GM19324 (cell line): ENCODE results near the gene ATG16L2.
"Not testable (repeated sequence)": the region's sequence is repeated elsewhere in the genome, so short reads cannot be mapped to it uniquely, and the experiment has no call there.

Experiments
- ATAC-seq: cut with Tn5 transposase; IDR thresholded peaks from one replicate; pipeline ENCODE4 v1.9.1; 2021; ENCODE audit warnings: mild to moderate bottlenecking, moderate library complexity; ENCODE audit not compliant: unreplicated experiment, low FRiP score

ATG16L2 gene

DNA sequence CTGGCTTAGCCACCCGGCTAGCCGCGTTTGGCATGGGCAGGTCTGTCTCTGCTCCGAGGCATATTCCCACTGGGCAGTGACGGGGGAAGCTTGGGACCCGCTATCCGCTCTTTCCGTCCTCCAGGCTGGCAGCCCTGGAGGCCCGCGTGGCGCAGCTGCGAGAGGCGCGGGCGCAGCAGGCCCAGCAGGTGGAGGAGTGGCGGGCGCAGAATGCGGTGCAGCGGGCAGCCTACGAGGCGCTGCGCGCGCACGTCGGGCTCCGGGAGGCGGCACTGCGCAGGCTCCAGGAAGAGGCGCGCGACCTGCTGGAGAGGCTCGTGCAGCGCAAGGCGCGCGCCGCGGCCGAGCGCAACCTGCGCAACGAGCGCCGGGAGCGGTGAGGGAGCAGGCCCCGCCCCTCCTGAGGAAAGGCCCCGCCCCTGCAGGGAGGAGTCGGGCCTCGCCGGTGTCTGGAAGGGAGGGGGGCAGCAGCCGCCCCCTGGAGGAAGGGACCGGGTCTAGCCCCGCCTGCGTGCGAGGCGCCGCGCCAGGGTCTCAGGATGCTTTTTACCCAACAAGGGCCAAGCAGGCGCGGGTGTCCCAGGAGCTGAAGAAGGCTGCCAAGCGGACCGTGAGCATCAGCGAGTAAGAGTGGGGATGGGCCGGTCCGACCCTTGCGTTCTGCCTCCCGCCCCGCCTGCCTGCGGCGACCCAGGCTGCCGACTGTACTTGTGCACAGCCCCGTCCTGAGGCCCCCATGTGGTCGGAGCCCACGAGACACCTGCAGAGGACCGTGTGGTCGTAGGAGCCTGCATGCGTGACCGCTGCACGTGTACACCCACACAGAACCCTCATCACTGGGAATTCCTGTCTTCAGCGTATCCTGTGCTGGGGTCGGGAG is 7.9 kb downstream of the ATG16L2 start:
- peak; percentile 45 for ATAC-seq

DNA sequence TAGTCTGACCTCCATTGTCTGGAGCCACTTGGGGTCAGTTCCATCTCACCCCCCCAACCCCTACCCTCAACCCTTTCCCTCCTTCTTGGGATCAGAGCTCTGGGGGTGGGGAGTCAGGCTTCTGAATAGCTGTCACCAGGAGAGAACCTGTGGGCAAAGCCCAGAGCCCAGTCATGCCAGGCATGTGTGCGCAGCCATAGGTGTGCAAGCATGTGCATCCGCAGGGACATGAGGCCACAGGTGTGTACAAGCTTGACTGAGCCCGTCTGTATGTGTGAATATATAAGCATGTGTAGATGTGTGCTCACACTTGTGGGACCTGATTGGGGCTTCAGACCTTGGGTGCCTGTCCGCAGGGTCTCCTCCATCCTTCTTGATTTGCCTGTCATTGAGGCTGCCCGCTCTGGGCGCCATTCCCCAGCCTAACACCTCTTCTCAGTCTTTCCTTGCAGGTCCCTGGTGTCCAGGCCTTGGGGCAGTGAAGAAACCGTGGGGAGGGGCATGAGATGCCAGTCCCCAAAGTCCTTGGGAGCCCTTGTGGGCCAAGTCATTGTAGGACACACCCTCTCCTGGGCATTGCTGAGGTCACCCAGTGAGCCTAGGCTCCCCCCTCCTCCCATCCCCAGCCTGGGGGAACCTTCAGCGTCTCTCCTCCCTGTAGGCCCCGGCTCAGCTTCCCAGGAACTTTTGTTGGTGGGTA is 9.0 kb downstream of the ATG16L2 start:
- no peak for ATAC-seq

DNA sequence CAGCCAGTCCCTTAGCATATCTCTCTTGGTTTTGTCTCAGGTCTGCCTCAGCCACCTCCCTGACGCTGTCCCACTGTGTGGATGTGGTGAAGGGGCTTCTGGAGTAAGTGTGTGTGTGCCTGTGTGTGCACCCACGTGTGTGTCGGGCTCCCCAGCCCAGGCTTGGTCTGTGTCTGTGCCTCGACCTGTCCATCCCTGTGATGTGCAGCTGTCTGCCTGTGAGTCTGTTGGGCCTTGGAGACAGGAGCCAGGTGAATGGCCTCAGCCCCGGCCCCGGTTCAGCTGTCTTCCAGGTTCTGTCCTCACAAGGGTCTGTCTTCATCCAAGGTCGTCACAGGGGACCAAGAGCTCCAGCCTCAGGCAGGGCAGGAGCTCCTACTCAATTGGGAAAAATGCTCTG is 9.8 kb downstream of the ATG16L2 start:
- ATAC-seq: no peak

DNA sequence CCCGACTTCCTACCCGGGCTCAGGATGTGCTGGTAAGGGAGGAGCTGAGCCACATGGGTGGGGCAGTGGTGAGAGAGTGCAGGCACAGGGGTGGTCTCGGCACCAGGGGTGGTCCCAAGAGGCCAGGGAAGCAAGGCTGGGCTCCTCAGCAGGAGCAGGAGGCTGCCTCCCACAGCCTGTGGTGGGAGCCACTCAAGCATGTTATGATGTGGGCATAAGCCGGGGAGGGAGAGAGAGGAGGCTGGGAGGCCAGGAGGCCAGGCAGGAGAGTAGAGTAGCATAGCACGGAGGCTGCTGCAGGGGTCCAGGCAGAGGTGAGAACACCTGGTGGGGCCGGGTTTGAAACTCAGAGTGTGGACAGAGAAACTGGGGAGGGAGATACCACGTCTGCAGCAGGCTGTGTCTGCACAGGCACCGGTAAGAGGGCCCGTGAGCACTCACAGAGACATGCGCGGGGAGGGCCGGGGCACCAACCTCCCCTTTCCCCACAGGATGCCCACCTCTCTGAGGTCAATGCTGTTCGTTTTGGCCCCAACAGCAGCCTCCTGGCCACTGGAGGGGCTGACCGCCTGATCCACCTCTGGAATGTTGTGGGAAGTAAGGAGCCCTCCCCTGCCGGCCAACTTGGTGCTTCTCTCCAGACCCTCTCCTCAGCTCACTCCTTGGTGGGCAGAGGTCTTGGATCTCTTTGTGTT is 10.7 kb downstream of the ATG16L2 start:
- no peak for ATAC-seq

DNA sequence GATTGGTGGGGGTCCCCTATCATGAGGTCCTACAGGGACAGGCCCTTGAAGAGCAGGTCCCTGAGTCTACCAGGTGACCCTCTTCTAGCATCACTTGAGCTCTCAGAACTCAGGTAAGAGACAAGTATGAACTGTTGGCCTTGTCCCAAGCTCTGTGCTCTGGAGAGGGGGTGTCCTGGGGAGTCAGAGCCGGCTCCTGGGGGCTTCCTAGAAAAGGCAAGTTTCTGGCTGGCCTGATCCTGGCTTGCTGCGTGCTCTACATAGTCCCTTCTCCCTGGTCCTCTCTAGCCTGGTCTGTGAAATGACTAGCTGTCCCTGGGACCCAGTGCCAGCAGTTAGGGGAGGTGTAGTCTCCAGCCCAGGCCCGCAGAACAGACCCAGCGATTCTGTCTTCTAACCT is 11.4 kb downstream of the ATG16L2 start:
- ATAC-seq: no peak

DNA sequence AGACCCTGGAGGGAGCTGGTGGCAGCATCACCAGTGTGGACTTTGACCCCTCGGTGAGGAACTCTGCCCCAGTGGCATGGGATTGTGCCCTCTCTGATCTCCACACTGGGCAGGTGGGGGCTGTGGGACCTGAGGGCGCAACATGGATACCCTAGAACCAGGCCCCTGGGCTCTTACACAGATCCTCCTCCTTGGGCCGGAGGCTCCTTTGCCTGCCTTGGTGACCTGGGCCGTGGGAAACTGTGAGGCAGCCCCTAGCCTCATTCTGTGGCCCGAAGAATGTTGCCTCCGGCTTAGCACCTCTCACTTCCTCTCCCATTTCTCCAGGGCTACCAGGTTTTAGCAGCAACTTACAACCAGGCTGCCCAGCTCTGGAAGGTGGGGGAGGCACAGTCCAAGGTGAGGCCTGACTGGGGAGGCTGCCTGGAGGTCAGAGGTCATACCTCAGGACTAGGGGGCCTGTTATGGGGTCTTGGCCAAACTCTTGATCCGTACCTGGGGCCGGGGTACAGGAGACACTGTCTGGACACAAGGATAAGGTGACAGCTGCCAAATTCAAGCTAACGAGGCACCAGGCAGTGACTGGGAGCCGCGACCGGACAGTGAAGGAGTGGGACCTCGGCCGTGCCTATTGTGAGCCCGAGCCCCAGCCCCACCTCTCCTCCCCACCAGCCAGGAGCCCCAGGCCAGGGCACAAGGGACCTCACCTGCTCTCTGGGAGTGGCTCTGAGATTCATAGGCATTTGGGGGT is 12.2 kb downstream of the ATG16L2 start:
- ATAC-seq: no peak

DNA sequence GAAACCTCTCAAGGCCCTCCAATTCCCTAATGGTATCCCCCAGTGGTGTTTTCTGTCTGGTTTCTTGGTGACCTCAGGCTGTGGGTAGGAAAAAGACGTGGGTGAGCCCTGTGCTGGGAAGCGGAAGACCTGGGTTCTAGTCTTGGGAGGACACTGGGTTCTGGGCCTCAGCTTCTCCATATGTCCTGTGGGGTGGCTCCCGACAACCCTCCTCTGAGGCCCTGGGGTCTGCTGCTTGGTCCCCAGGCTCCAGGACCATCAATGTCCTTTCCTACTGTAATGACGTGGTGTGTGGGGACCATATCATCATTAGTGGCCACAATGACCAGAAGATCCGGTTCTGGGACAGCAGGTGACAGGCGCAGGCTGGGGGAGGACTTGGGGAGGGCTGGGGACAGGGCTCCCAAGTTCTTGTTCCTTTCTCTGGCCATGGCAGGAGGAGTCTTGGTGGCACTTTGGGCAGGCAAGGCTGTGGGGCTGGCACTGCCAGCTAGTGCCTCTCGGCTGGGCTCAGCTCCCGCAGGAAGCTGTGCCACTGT is 12.8 kb downstream of the ATG16L2 start:
- no peak for ATAC-seq

DNA sequence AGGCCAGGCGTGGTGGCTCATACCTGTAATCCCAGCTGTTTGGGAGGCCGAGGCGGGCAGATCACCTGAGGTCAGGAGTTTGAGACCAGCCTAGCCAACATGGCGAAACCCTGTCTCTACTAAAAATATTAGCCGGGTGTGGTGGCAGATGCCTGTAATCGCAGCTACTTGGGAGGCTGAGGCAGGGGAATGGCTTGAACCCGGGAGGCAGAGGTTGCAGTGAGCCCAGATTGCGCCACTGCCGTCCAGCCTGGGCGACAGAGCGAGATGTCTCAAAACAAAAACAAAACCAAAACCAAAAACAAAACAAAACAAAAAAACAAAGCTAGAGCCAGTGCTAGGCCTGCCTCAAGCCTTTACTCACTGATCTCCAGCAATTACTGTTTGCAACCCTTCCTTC is 13.4 kb downstream of the ATG16L2 start:
- not testable (repeated sequence) for ATAC-seq

DNA sequence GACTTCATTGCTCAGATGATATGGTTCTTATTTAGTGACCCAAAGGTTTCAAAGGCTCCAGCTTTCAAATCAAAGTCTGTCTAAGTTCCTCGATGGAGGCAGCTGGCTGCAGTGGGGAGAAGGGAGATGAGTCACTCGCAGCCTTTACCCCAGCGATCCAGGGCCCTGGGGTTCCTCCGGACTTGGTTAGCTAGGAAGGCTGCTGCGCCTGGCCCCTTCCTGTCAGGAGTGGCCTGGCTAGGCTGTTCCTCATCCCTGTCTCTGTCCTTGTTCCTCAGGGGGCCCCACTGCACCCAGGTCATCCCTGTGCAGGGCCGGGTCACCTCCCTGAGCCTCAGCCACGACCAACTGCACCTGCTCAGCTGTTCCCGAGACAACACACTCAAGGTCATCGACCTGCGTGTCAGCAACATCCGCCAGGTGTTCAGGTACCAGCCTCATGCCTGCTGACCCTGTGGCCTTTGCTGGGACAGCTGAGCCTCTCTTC is 13.9 kb downstream of the ATG16L2 start:
- ATAC-seq: no peak

DNA sequence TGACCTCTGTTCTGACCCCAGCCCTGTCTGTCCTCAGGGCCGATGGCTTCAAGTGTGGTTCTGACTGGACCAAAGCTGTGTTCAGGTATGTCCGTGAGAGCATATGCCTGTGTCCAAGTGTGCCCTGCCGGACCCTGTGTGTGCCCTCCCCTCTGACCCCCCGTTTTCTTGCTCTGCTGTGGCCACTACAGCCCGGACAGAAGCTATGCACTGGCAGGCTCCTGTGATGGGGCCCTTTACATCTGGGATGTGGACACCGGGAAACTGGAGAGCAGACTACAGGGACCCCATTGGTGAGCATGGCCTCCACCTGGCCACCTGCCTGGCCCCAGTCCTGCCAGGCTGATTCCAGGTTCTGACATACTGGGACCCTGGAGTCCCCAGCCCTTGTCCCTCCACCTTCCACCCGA is 14.5 kb downstream of the ATG16L2 start:
- ATAC-seq: no peak

DNA sequence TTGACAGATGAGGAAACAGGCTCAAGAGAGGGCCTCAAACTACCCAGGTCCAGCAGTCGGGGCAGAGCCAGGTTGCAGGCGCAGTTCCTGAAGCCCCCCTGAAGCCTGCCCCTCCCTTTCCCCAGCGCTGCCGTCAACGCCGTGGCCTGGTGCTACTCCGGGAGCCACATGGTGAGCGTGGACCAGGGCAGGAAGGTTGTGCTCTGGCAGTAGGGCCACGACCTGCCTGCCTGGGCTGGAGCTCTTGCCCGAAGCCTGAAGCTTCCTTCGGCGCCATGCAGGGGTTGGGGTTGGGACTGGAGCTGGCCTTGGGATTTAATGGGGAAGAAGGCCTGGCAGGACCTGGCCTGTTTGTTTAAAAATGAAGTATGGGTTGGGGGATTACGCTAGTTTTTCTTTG is 15.0 kb downstream of the ATG16L2 start:
- ATAC-seq: no peak

DNA sequence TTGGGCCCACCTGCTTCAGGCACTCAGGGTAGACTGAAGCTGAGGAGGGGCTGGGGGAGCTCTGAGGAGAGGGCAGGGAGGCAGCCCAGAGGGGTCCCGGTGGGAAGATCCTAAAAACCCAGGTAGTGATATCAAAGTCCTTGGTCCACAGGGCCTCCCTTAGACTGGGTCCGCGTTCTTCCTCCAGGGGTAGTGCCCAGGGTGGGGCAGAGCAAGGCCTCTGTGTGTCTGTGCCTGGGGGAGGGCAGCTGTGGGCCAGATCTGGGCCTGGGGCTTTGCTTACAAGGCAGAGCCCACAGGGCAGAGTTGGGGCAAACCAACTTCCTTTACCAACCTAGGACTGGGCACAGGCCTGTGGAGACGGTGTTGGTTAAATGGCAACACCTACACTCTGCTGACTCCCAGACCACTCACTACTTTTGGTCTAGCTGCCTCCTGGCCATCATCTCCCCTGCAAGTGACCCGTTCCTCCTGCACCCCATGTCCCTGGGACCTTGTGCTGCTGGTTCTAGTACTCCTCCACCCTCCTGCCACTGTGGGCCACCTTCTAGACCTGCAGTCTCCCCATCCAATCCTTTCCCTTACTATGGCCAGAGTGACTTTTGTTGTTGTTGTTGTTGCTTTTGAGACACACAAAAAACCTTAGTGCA is 15.8 kb downstream of the ATG16L2 start:
- ATAC-seq: no peak

DNA sequence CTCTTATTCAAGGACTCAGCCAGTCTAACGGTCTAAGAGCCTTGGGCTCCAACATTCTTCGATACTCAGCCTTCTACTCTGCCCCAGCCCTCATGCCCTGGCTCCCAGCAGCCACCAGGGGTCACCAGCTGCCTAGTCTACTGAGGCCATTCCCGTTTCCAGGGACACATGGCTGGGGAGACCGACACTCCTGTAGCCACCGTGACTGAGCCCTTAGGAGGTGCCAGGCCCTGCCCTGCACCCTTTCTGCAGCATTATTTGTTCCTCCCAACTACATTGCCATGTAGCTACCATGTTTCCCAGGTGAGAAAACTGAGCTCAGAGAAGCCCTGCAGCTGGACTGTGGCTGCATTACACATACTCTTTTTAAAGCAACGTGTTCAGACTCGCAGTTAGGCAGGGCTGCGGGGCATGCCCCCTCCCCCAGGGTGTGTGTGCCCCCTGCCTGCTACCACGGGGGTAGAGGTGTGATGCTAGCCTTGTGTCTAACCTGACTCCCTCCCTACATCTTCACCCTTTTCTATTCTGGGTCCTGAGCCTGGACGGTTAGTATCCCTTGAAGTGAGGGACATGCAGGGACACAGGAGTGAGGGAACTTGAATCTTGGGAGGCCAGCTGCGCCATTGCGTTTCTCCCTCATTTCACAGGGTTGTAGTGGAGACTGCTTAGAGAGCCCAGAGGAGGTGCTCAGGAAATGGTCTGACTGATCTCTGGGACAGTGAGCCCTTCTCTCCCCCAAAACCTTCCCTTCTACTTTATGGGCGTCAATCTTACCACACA is 17.5 kb downstream of the ATG16L2 start:
- ATAC-seq: no peak

DNA sequence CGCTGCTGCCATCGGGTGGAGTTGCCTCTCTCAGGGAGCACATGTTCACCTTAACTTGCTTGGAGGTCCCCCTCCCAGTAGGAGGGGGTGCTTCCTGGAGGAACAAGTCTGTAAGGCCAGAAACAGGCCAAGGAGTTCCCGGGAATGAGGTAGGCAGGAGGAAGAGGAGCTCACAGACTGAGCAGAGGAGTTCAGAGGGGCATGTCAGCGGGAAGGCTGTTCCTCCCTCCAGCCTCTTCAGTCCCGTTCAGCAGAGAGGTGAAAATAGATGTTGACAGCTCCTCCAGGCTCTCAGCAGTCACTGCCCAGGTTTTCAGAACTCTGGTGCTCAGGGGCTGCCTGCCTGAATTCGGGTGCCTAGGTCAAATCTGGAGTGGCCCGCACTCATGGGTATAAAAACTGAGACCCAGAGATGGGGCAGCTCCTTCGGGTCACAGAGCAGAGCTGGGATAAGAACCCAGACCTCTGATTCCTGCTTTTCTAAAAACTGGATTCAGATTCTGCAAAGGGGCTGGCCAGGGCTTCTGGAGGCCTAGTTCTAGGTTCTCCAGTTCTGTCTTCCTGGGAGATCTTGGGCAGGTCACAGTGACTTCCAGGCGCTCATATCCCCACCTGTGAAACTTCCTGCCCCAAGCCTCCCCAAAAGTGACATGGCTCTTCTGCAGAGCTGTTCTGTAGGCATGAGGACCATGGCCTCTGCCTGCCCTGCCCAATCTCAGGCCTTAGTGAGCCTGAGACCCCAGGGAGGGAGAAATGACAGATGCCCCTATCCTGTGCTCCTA is 18.3 kb downstream of the ATG16L2 start:
- ATAC-seq: no peak

DNA sequence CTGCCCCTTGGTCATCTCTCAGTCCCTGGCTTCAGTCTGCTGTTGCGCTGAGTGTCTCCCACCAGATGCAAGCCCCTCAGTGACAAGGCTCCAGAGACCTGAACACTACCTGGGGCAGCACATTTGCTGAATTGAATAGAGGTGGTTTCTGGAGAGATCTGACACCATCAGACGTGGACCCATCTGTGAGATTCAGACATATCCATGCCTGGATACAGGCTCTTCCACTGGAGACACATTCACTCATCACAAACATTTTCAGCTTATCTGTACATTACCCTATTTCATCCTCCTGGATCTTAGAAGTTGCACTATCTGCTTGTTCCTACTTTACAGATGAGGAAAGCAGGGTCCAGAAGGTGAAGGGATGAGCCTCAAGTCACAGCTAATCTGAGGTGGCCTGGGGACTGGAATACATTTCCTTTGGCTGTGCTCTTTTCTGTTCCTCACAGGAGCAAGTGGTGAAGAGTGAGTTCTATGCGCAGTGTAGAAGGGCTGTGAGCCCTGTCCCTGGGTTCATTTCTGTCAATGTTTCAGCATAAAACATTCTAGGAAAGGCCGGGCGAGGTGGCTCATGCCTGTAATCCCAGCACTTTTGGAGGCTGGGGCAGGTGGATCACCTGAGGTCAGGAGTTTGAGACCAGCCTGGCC is 19.0 kb downstream of the ATG16L2 start:
- no peak for ATAC-seq

DNA sequence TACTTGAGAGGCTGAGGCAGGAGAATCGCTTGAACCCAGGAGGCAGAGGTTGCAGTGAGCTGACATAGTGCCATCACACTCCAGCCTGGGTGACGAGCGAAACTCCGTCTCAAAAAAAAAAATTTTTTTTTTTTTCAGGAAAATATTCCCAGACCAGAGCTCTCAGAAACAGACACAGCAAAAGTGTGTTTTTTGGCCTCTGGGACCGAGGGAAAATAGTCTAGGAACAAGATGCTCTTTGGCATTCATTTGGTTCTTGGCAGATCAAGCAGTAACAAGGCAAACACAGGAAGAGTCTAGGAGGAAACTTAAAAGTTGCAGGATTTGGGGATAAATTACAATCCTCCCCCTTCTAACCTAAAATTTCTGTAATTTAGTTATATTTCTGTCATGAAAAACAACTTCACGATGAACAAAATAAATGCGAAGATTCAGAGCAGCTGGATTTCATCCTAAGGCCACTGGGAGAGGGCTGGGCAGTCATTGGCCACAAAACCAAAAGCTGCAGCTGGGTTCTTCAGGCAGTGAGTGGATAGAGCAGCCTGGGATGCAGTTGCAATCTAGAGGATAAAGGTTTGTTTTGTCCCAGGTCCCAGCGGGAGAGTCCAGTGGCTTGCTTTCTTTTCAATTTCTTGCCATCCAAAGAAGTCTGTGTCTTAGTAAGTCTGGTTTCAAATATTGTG is 19.7 kb downstream of the ATG16L2 start:
- no peak for ATAC-seq

DNA sequence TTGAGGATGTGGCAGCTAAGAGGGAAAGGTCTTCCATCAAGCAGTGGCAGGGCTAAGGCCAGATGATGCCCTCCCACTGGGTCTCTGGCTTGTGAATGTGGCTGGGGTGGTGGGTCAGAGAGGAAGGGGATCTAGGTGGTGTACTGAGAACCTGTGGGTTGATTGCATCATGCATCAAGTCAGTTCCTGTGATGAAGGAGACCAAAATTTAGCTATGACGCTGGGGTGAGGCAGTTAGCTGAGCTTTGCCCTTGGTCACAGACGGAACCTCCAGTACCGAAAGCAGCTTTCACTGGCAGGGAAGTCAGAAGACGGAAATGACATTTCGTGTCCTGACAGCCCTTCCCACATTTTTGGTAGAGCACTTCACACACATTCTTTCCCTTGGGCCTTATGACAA is 20.7 kb downstream of the ATG16L2 start:
- ATAC-seq: no peak
